Fibroblast of peridontal ligament (primary cell): Measurements from ENCODE around the gene TSC22D3.
"Not testable (repeated sequence)": the region's sequence is repeated elsewhere in the genome, so short reads cannot be mapped to it uniquely, and the experiment has no call there.

Source experiments
- DNase-seq: peaks from one replicate; pipeline ENCODE4 v3.0.0-alpha.2; 2010; ENCODE audit errors: extremely low read depth

The TSC22D3 gene

DNA sequence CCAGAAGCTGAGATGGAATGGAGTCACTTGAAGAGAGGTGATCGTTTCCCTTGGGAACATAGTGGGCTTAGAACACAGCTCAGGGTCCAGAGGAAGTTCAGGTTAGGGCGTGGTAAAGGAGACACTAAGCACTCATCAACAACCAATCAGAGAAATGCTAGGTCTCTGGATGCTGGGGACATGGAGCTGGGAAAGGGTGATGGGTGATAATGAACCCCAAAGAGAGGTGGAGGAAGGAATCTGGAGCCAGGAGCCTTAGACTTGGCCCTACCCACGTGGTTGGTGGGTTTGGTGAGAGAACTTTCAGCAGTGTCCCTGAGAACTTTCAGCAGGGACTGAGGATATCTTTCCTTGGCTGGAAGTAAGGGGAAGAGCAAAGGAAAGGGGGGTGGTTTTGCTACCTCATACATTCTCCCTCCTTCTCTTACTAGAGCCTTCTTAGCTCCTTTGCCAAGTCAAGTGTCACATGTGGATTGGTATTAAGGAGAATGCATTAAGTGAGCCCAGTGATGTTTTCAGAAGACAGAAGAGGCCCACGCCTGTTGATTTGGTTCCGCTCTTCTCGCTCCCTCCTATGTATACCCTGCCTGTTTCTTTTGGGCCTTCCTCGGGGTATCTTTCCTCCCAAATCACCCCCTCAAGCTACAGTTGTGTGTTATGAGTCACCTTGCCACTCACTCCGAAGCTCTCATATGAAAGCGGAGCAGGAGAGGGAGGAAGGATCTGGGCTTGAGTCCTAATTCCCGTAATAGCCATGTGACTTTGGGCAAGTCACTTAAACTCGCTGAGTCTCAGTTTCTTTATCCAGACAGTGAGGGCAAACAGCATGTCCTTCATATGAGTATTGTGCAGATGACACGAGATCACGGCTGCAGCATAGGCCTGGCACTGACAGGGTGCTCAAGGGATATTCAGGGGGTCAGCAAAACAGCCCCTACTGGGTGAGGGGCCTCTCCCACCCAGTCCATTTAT, 63.1 kb downstream of the TSC22D3 start:
- DNase-seq, result peak; percentile 11

DNA sequence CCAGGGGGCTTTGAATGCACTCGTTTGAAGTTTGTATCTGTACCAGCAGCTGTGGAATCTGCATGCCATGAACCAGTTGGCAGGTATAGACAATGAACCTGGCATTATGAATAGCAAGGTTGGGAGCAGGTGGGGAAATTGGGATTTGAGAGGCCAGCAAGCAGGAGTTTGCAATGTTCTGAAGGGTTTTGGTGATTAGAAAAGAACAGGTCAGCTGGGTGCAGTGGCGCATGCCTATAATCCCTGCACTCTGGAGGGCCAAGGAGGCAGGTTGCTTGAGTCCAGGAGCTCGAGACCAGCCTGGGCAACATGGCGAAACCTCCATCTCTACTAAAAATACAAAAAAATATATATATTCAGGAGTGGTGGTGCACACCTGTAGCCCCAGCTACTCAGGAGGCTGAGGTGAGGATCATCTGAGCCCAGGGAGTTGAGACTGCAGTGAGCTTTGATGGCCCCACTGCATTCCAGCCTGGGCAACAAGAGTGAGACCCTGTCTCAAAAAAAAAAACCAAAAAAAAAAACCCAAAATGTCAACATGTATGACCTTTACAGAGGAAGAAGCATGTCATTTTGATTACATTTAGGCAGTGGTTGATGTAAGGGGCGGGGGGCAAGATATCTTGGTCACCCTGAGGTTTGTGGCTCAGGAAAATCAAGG, 63.9 kb downstream of the TSC22D3 start:
- no peak for DNase-seq

DNA sequence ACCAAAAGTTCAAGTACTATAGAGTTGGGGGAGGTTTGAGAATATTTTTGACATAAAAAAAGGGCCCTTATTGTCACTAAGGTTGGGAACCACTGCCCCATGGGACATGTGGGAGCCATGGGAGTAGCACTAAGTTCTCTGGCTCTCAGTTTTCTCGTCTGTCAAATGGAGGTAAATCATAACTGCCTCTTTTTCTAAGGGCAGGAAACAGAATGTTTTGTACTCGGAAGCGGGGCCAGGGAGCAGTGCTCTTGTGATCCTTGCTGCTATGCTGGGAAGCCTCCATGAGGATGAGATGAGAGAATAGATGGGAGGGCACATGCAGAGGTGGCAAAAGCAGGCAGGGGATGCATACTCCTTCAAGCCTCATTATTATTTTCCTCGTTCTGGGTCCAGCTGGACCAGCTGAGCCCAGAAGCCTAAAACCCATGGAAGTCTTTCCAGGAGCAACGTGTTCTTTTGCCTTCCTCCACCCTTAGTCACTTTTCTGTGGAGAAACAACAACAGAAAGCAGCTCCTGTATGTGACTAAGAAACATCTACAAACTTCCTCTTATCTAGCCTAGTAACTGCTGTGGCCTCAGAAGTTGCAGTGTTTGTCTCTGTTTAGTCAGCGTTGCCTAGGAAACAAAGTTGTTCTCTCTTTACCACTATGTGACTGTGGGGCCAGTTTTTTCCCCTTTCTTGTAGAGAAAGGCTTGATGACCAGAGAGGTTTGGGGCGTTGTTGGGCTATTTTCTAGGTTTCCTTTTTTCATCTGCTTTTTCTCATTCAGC, 64.8 kb downstream of the TSC22D3 start:
- peak; percentile 85 for DNase-seq

DNA sequence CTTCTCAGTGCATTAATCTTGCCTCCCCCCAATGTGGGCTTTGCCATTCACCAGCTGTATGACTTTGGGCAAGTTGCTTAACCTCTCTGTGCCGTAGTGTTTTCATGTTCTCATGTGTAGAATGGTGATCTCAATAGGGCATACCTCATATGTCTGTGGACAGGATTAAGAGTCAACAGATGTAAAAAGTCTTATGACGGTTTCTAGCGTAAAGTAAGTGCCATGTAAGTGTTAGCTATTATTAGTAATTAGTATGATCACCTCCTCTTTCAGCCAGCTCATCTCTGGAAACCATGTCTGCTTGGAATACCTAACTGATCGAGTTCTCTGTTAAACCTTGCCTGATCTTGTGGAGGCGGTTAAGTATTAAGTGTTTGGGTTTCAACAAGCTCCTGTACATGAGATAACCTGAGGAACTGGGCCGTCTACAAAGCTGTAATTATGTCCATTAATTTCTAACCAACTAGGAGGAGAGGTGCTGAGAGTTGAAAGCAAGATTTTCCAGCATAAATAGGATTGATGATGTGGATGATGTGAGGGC, 66.3 kb downstream of the TSC22D3 start:
- DNase-seq, result no peak

DNA sequence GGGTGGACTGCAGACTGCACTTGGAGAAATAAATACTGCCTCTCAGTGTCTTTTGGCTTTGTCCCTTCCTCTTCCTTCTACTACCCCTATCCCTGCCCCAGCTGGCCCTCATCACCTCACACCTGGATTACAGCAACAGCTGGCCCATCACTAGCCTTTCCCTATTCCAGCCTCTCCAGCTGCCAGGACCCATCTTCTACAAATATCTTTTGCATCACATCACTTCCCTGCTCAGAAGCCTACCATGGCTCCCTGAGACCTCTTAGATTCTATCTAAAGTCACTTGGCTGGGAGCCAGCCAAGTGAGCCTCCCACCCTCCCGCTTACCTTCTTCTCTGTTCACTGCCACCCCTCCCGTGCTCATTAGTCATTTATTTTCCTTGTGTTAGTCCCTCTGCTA, 66.8 kb downstream of the TSC22D3 start:
- DNase-seq, result no peak

DNA sequence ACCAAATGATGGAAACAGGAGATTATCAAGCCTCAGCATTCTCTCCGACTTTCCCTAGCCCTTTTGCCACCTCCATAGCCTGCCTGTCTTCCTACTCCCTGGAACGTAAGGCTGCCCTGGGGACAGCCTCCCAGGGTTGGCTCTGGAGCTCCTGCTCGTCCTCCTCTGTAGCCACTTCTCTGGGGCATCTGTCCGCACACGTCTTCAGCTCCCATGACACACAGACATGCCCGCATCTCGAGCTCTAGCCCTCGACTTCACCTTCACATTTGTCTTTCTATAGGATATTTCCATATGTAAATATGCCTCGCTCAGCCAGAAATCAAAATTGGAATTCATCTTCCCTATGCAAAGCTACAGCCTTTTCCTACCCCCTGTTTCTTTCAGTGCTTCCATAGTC, 67.7 kb downstream of the TSC22D3 start:
- no peak for DNase-seq

DNA sequence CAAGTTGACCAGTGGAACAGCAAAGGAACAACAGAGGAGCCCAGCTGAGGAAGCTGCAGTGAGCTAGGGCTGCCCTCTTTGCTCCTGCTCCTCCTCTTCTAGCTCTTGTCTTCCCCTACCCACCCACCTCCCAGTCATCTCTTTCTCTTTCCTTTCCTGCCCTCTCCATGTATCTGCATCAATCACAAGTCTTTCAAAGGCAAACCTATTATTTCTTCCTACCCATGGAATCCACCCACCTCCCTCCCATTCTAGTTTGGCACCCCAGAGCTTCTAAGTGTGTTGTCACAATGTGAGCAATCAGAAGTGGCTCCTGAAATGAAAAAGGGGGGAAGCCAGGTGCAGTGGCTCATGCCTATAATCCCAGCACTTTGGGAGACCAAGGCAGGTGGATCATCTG, 69.3 kb downstream of the TSC22D3 start:
- no peak for DNase-seq

DNA sequence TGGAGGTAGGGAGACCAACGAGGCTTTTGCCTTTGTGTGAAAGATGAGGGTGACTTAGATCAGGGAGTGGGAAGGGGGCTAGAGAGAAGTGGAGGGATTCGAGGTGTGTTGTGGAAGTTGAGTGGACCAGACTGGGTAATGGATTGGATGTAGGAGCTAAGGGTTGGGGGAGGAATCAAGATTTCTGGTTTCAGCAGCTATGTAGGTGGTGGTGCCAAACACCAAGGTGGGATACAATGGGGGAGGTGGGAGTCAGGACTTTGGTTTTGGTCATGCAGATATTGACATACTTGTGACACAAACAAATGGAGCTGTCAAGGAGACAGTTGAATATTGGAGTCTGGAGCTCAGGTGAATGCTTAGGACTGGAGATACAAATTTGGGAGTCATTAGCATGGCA, 71.0 kb downstream of the TSC22D3 start:
- no peak for DNase-seq

DNA sequence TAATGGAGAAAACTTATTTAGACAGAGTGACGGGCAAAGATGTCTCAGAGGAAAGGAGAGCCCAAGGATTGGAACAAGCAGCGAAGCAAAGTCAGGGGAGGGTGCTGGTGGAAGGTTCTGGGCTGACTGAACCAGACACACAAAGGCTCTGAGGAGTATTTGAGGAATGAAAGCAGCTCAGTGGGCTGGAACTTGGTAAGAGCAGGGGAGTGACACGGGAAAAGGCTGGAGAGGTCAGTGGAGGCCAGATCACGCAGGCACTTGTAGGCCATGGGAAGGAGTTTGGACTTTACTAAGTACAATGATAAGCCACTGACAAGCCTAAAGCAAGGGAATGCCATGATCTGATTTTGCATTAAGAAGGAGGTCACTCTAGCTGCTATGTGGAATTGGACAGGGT, 71.4 kb downstream of the TSC22D3 start:
- DNase-seq, result no peak

DNA sequence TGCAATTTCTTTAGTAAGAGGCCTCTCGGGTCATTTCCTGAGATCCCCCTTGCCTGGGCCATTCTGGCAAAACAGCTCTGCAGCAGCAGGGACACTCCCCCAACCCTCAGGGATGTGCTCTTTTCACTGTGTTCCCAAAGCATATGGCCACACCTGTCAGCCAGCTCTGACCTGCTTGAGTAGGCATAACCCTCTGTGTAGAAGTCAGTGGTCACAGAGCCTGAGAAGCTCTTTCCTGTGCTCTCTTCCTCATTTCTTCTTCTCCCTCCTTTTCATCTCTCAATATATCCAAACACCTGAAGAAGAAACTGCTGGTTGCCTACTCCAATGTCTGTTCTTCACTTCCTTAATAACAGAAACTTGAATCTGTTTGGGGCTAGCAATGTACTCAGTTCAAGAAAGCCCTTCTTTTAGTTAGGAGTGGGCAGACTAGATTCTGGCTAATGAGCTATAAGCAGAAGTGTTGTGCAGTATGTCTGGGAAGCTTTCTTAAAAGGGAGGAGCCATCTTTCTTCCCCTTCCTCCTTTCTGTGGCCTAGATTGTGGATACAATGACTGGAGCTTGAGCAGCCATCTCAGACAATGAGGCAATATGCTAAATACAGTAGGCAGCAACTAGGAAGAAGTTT, 74.0 kb downstream of the TSC22D3 start:
- DNase-seq, result no peak

DNA sequence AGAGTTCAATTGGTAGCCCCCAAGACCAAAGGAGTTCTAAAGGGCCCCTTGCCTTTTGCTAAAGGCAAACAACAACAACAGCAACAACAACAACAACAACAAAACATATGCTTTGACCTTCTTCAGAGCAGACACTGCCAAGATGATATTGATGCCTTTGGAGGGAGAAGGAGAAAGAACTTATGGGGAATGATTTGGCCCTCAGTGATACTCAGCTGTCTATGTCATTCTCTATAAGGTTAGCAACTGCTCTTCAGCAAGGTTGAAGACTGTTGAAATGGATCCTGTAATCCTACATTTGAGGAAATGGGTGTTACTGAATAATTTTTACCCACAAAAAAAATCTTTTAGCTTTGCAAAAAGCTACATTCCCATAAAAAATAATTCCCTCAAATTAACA, 74.8 kb downstream of the TSC22D3 start:
- DNase-seq, result no peak

DNA sequence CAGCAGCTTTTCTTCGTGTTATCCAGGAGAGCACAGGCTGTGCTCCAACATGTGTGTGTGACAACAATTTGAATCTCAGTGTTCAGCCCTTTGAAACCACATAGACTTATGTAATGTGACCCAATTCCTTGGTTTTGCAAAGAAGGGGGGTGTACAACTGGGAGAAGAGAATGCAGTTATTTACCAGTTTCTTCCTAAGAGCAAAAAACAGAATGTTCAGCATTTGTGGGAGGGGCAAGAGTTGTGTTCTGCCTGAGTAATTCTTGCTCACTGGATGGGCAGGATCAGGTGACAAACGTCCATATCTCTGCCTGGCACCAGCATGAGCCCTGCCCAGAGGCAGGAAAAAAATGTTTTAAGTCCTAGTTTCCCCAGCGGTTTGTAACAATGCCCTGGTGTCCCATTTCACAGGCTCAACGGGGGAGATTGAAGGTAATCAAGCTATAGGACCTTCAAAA, 75.2 kb downstream of the TSC22D3 start:
- no peak for DNase-seq

DNA sequence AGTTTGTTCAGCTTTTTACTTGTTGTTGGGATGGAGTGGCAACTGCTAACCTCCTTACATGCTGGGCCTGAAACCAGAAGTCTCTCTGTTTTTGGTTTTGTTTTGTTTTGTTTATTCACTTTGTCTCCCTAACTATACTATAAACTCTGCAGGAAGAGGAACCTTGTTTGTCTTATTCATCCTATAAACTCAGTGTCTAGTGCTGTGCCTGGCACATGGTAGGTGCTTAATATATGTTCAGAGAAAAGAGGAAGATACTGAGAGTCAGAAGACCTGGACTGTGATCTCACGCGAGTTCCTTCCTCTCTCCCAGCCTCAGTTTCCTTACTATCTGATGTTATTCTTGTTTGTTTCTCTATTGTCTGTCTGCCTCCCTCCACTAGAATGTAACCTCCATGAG, 76.0 kb downstream of the TSC22D3 start:
- DNase-seq, result no peak

DNA sequence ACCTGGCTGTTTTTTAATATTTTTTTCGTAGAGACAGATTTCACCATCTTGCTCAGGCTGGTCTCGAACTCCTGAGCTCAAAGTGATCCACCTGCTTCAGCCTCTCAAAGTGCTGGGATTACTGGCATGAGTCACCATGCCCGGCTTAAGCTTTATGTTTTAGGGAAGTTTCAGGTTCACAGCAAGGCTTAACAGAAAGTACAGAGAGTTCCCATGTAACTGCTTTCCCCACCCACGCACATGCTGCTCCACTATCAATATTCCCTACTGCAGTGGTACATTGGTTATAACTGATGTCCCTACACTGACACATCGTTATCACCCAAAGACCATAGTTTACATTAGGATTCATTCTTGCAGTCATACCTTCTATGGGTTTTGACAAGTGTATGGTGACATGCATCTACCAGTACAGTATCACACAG, 84.6 kb downstream of the TSC22D3 start:
- no peak for DNase-seq

DNA sequence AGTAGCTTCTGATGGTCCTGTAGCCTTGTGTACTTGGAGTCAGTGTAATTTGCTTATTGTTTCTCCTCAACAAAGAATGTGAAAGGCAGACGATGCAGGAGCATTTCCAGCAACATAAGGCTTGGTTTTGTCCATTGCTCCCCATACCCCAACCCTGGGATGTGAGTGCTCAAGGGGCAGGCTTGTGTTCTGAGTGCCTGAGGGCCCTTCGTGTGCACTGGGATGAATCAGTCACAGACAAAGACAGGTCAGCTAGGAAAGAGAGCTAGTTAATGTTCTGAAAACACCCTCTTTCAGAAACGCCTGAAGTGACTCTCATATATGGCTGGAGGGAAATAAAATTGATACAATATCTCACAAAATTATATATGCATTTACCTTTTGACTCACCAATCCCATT, 88.1 kb downstream of the TSC22D3 start:
- no peak for DNase-seq

DNA sequence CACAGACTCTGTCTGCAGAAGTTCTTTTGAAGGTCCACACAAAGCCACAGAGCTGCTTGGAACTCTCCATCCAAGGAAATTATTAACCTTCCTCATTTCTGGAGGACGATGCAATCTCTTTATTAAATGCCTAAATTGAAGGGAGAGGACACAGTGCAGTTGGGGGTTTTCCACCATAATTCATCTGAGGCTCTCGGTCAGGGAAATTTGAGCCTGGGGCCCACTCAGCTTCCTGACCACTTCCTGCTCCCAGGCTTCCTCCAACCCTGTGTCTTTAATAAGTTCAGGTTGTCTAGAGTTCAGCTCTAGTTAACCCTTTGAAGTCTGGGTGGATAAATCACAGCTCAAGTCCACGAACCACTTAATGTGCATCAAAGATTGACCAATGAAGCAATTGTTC, 88.8 kb downstream of the TSC22D3 start:
- no peak for DNase-seq

DNA sequence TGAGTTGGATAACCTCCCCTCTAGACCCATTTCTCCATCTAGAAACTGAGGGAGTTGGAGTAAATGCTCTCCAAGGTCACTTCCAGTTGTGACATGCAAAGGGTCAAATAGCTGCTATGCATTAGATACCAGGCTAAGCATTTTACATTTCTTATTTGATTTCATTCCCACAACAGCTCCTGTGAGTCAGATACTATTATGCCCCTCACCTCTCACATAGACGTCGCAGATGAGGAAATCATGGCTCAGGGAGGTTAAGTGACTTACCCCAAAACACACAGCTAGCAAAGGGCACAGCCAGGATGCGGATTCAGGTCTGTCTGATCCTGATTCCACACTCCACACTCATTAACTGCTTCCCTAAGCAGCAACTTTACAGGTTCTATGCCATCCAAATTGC, 89.6 kb downstream of the TSC22D3 start:
- no peak for DNase-seq

DNA sequence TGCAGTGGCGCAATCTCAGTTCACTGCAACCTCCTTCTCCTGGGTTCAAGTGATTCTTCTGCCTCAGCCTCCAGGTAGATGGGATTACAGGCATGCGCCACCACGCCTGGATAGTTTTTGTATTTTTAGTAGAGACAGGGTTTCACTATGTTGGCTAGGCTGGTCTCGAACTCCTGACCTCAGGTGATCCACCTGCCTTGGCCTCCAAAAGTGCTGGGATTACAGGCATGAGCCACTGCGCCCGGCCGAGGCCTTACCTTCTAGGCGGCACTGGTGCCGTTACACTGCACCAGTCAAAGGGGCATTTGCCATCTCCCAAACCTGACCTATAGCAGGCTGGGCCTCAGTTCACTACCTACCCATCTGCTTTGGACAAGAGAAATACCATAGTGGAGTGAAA, 90.0 kb downstream of the TSC22D3 start:
- not testable (repeated sequence) for DNase-seq

DNA sequence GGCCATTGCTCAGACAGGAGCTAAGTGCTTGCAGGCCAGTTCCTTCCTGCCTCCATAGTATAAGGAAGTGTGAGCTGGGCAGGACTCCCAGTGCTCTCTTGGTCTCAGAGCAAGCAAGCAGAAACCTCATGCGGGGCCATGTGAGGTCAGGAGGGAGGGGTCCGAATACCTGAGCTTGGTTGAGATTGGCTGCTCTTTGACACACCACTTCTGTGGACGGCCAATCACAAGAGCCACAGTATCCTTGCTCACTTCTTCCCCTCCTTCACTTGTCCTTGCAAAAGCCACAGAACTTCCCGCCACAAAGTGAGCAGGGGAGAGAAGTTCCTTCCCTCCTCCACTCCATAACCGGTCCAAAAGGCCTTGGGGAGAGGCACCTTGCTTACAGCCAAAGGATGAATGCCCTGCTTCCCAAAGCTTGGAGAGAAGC, 90.6 kb downstream of the TSC22D3 start:
- DNase-seq, result no peak

DNA sequence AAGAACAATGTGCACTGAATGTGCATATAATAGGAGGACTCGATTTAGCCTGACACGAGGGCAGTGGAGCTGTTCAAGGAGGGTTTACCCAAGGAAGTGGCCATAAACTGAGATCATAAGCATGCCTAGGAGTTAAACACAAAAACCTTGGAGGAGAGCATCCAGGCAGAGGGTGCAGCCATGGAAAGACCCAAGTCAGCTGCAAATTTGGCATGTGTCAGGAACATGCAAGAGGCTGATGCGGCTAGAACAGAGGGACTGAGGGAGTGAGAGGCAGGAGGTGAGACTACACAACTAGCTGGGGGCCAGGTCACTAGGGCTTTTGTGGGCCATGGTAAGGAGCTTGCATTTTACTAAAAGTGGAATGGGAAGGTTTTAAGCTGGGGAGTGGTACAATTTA, 91.7 kb downstream of the TSC22D3 start:
- no peak for DNase-seq

DNA sequence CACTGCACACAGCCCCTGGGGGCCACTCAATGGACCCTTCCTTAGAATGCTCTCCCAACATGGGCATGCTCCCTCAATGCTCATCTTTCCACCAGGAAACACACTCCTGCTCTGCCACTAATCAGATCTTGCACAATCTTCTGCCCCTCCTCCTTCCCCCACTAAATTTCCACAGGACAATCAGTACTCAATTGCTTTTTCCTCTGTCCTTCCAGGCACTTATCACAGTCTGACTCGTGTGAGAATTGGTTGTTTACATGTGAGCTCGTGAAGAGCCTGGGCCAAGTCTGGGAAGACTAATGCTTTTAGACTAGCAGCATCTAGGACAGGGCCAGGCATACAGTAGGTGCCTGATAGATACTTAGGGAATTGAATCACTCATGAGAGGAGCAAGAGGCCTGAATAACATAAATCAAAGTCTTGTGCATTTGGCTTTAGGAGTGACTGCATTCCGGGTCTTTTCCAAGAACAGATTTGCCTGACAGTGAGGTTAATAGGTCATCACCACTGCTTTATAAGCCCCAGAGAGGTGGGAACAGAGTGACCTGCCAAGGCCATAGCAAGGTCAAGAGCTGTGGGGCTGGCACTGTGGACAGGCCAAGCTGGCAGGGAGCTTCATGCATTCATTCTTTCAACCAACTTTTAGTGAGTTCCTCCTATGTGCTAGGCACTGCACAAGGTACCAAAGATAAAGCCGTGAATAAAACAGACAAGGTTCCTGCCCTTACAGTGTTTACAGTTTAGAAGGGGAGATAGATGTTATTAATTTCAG, 92.3 kb downstream of the TSC22D3 start:
- DNase-seq, result no peak
